Thymus (tissue), 2 donors: ENCODE data around the gene SEPTIN2. TPM values are rescaled to one million over a fixed set of nuclear protein-coding genes. Genes with fewer than 3 reads are reported as not detected.

ENCODE experiments used
- polyA plus RNA-seq: library from polyadenylated mRNA; stranded (reverse); fragments of 200-250 nt; gene quantifications from one replicate; pipeline ENCODE4 v1.2.3, GENCODE V29; 2013
- total RNA-seq: library from RNA; stranded (reverse); fragments of 120-200 nt; gene quantifications from one replicate; pipeline ENCODE4 v1.2.4, GENCODE V29; 2013
- donor health status: healthy.

The SEPTIN2 gene
- total and polyA plus RNA-seq, 2 donors, result 149 to 189 TPM

Other genes with a start within 250 kb of the SEPTIN2 start
- gene MTERF4, start 213.6 kb upstream of the SEPTIN2 start, total RNA-seq, result 34.5 TPM
- 41.7 TPM for gene MTERF4, start 213.6 kb upstream of the SEPTIN2 start, polyA plus RNA-seq
- 42.2 TPM for gene PASK, start 166.5 kb upstream of the SEPTIN2 start, total RNA-seq
- gene PASK, start 166.5 kb upstream of the SEPTIN2 start, polyA plus RNA-seq, result 26.9 TPM
- 78.9 TPM for gene PPP1R7, start 165.5 kb upstream of the SEPTIN2 start, total RNA-seq
- gene PPP1R7, start 165.5 kb upstream of the SEPTIN2 start, polyA plus RNA-seq, result 63.7 TPM
- 0.09 TPM for gene ANO7, start 127.2 kb upstream of the SEPTIN2 start, total RNA-seq
- 0.41 TPM for gene ANO7, start 127.2 kb upstream of the SEPTIN2 start, polyA plus RNA-seq
- gene HDLBP, start 253 bp upstream of the SEPTIN2 start, total RNA-seq, result 111 TPM
- 85.1 TPM for gene HDLBP, start 253 bp upstream of the SEPTIN2 start, polyA plus RNA-seq
- 18.2 TPM for gene FARP2, start 40.4 kb downstream of the SEPTIN2 start, total RNA-seq
- 16.1 TPM for gene FARP2, start 40.4 kb downstream of the SEPTIN2 start, polyA plus RNA-seq
- 86.6 TPM for gene STK25, start 192.7 kb downstream of the SEPTIN2 start, total RNA-seq
- 198 TPM for gene STK25, start 192.7 kb downstream of the SEPTIN2 start, polyA plus RNA-seq
- 2.5 TPM for gene BOK, start 242.8 kb downstream of the SEPTIN2 start, total RNA-seq
- 5.1 TPM for gene BOK, start 242.8 kb downstream of the SEPTIN2 start, polyA plus RNA-seq